Esophagus squamous epithelium (tissue), 4 donors: ENCODE measurements around the gene OPRM1.

Experiments used
- CTCF ChIP-seq, 6 experiments: fragments of 450-650 bp in 4 of 6; fragments of 200-600 bp in 2 of 6; sonication (generic) in 2 of 6; IDR thresholded peaks; one replicate each; pipeline ENCODE4 v1.5.1; 2016 to 2019; ENCODE audit warnings: antibody characterized with exemption in 6 of 6, mild to moderate bottlenecking in 4 of 6, moderate library complexity in 4 of 6
- POLR2A ChIP-seq, 4 donors: fragments of 450-650 bp; IDR thresholded peaks; one replicate each; pipeline ENCODE4 v1.6.1; 2017; ENCODE audit warnings: antibody characterized with exemption in 4 of 4, mild to moderate bottlenecking in 4 of 4, moderate library complexity in 3 of 4

- TF ChIP-seq CTCF (IDR thresholded peaks at IDR 0.05) (no peak), POLR2A (IDR thresholded peaks at IDR 0.05) (no peak)
Observed at GRCh38 chr6:154229786-154230185, 190.7 kb downstream of the OPRM1 start.
